ENCODE results near the gene FBH1. TPM values are rescaled to one million over a fixed set of nuclear protein-coding genes. Genes with fewer than 3 reads are reported as not detected.
"Not testable (repeated sequence)": the region's sequence is repeated elsewhere in the genome, so short reads cannot be mapped to it uniquely, and the experiment has no call there.

FBH1 gene
- total RNA-seq, 1 experiment from 2014 or later = 61.9 TPM

DNA sequence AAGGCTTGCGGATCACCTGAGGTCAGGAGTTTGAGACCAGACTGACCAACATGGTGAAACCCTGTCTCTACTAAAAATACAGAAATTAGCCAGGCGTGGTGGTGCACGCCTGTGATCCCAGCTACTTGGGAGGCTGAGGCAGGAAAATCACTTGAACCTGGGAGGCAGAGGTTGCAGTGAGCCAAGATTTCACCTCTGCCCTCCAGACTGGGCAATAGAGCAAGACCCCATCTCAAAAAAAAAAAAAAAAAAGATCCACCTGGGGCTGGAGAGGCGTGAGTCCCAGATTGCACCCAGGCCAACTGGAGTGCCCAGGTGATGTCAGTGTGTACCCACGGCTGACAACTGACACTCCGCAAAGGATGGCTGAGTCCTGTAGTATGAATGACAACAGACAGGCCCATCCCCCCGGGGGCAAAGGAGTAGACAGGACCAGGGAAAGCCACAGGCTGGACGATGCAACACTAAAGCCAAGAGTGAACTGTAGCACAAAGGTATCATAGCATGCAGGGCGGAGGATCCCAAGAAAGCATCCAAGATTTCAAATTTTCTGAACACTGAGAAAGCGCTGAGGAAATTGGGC is 72.4 kb downstream of the FBH1 start:
- H3K9ac ChIP-seq (ENCODE audit: low read length); H3K4me2 ChIP-seq (ENCODE audit: low read depth, low read length, poor library complexity, severe bottlenecking); H3K4me1 ChIP-seq (ENCODE audit: low read length); H3K9me3 ChIP-seq (ENCODE audit: low read length); H2AFZ ChIP-seq (ENCODE audit: low read length); H3K4me3 ChIP-seq (ENCODE audit: low read length); DNase-seq; H3K27ac ChIP-seq (ENCODE audit: low read length); H3K79me2 ChIP-seq (ENCODE audit: low read length); H3K27me3 ChIP-seq (ENCODE audit: low read length); H4K20me1 ChIP-seq (ENCODE audit: insufficient read depth, low read depth, low read length); H3K36me3 ChIP-seq (ENCODE audit: insufficient read depth, low read length); H3K9me2 ChIP-seq (replicated peaks; ENCODE audit: insufficient read depth, low read length): not testable (repeated sequence)

- Histone ChIP-seq H4K20me1 (ENCODE audit: insufficient read depth, low read depth, low read length) (no peaks in the 10 kb centered on the region), H3K36me3 (ENCODE audit: insufficient read depth, low read length) (no peaks in the 10 kb centered on the region), H3K9me2 (replicated peaks; ENCODE audit: insufficient read depth, low read length) (no peaks in the 10 kb centered on the region)
Measured at GRCh38 chr10:5963071-5963470, 73.0 kb downstream of the FBH1 start.

GRCh38 chr10:5963591-5963990 is 73.5 kb downstream of the FBH1 start:
- Histone ChIP-seq H3K4me3 (ENCODE audit: low read length) (no peak overlapping the region), H4K20me1 (ENCODE audit: insufficient read depth, low read depth, low read length) (no peaks in the 10 kb centered on the region), H3K4me1 (ENCODE audit: low read length) (no peaks in the 10 kb centered on the region), H3K79me2 (ENCODE audit: low read length) (no peaks in the 10 kb centered on the region), H3K9ac (ENCODE audit: low read length) (no peak overlapping the region), H3K4me2 (ENCODE audit: low read depth, low read length, poor library complexity, severe bottlenecking) (no peak overlapping the region), H3K27ac (ENCODE audit: low read length) (no peak overlapping the region), H3K27me3 (ENCODE audit: low read length) (no peaks in the 10 kb centered on the region), H3K36me3 (ENCODE audit: insufficient read depth, low read length) (no peaks in the 10 kb centered on the region), H3K9me3 (ENCODE audit: low read length) (no peaks in the 10 kb centered on the region), H2AFZ (ENCODE audit: low read length) (no peak overlapping the region), H3K9me2 (replicated peaks; ENCODE audit: insufficient read depth, low read length) (no peaks in the 10 kb centered on the region)
- no peak for DNase-seq

More at GRCh38 chr10:5963071-5963470, 73.0 kb downstream of the FBH1 start:
- no peak overlapping the region for H3K27ac ChIP-seq (ENCODE audit: low read length)
- no peaks in the 10 kb centered on the region for H3K79me2 ChIP-seq (ENCODE audit: low read length)
- H3K4me1 ChIP-seq (ENCODE audit: low read length) = no peaks in the 10 kb centered on the region
- no peak overlapping the region for H3K4me3 ChIP-seq (ENCODE audit: low read length)
- H3K4me2 ChIP-seq (ENCODE audit: low read depth, low read length, poor library complexity, severe bottlenecking) = no peak overlapping the region
- no peak for DNase-seq
- no peaks in the 10 kb centered on the region for H3K9me3 ChIP-seq (ENCODE audit: low read length)
- no peaks in the 10 kb centered on the region for H3K27me3 ChIP-seq (ENCODE audit: low read length)
- H2AFZ ChIP-seq (ENCODE audit: low read length) = no peak overlapping the region
- H3K9ac ChIP-seq (ENCODE audit: low read length) = no peak overlapping the region

DNA sequence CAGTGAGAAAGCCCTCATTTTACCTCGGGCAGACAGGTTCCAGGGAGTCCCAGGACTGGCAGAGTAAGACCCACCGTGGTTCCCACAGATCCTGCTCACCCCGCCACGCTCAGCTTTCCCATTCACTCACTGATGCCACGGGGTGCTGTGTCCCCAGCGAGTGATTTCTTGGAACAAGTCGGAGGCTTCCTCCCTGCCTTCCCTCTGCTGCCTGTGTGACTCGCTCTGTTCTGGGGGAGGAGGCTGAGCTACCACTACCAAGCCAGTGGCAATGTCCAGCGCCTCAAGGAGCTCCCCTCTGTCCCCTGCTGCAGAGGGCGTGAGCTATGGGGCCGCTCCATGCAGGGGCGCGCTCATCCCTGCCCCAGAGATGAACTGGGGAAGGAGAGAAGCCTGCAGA is 74.7 kb downstream of the FBH1 start:
- no peak overlapping the region for H3K9ac ChIP-seq (ENCODE audit: low read length)
- H3K4me1 ChIP-seq (ENCODE audit: low read length) = no peaks in the 10 kb centered on the region
- no peaks in the 10 kb centered on the region for H3K27me3 ChIP-seq (ENCODE audit: low read length)
- no peaks in the 10 kb centered on the region for H3K9me3 ChIP-seq (ENCODE audit: low read length)
- no peak overlapping the region for H3K4me3 ChIP-seq (ENCODE audit: low read length)
- H2AFZ ChIP-seq (ENCODE audit: low read length) = no peak overlapping the region
- no peaks in the 10 kb centered on the region for H4K20me1 ChIP-seq (ENCODE audit: insufficient read depth, low read depth, low read length)
- no peaks in the 10 kb centered on the region for H3K36me3 ChIP-seq (ENCODE audit: insufficient read depth, low read length)
- no peak for DNase-seq
- H3K4me2 ChIP-seq (ENCODE audit: low read depth, low read length, poor library complexity, severe bottlenecking) = no peak overlapping the region
- no peaks in the 10 kb centered on the region for H3K9me2 ChIP-seq (replicated peaks; ENCODE audit: insufficient read depth, low read length)
- H3K79me2 ChIP-seq (ENCODE audit: low read length) = no peaks in the 10 kb centered on the region
- H3K27ac ChIP-seq (ENCODE audit: low read length) = no peak overlapping the region

DNA sequence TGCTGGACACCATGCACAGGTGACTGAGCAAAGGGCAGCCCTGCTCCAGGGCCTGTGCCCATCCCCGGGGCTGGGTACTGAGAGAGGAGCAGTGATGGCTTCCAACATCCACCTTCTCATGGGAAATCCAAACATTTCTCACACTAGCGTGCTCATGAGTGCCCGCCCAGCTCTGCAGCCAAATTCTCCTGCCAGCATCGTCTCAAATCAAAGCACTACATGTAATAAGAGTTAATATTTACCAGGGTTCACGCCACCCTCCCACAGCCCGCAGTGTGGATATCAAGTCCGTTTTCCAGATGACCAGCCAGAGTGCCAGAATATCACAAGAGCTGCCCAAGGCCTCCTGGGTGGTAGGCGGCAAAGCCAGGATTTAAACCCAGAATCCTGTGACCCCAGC is 75.2 kb downstream of the FBH1 start:
- no peak overlapping the region for H3K4me3 ChIP-seq (ENCODE audit: low read length)
- no peak overlapping the region for H3K27ac ChIP-seq (ENCODE audit: low read length)
- no peak overlapping the region for H2AFZ ChIP-seq (ENCODE audit: low read length)
- H3K4me2 ChIP-seq (ENCODE audit: low read depth, low read length, poor library complexity, severe bottlenecking) = no peak overlapping the region
- no peaks in the 10 kb centered on the region for H4K20me1 ChIP-seq (ENCODE audit: insufficient read depth, low read depth, low read length)
- no peaks in the 10 kb centered on the region for H3K79me2 ChIP-seq (ENCODE audit: low read length)
- no peaks in the 10 kb centered on the region for H3K36me3 ChIP-seq (ENCODE audit: insufficient read depth, low read length)
- H3K4me1 ChIP-seq (ENCODE audit: low read length) = no peaks in the 10 kb centered on the region
- no peaks in the 10 kb centered on the region for H3K9me3 ChIP-seq (ENCODE audit: low read length)
- no peaks in the 10 kb centered on the region for H3K9me2 ChIP-seq (replicated peaks; ENCODE audit: insufficient read depth, low read length)
- DNase-seq = no peak
- no peaks in the 10 kb centered on the region for H3K27me3 ChIP-seq (ENCODE audit: low read length)
- H3K9ac ChIP-seq (ENCODE audit: low read length) = no peak overlapping the region

- Histone ChIP-seq H4K20me1 (ENCODE audit: insufficient read depth, low read depth, low read length) (no peaks in the 10 kb centered on the region), H3K4me1 (ENCODE audit: low read length) (no peaks in the 10 kb centered on the region), H3K27me3 (ENCODE audit: low read length) (no peaks in the 10 kb centered on the region), H3K27ac (ENCODE audit: low read length) (no peak overlapping the region), H3K9me2 (replicated peaks; ENCODE audit: insufficient read depth, low read length) (no peaks in the 10 kb centered on the region), H3K9me3 (ENCODE audit: low read length) (no peaks in the 10 kb centered on the region), H3K36me3 (ENCODE audit: insufficient read depth, low read length) (no peaks in the 10 kb centered on the region), H3K79me2 (ENCODE audit: low read length) (no peaks in the 10 kb centered on the region), H3K9ac (ENCODE audit: low read length) (no peak overlapping the region), H3K4me2 (ENCODE audit: low read depth, low read length, poor library complexity, severe bottlenecking) (no peak overlapping the region), H2AFZ (ENCODE audit: low read length) (no peak overlapping the region), H3K4me3 (ENCODE audit: low read length) (no peak overlapping the region)
- DNase-seq = no peak
Measured at GRCh38 chr10:5968037-5968680, 78.1 kb downstream of the FBH1 start.

DNA sequence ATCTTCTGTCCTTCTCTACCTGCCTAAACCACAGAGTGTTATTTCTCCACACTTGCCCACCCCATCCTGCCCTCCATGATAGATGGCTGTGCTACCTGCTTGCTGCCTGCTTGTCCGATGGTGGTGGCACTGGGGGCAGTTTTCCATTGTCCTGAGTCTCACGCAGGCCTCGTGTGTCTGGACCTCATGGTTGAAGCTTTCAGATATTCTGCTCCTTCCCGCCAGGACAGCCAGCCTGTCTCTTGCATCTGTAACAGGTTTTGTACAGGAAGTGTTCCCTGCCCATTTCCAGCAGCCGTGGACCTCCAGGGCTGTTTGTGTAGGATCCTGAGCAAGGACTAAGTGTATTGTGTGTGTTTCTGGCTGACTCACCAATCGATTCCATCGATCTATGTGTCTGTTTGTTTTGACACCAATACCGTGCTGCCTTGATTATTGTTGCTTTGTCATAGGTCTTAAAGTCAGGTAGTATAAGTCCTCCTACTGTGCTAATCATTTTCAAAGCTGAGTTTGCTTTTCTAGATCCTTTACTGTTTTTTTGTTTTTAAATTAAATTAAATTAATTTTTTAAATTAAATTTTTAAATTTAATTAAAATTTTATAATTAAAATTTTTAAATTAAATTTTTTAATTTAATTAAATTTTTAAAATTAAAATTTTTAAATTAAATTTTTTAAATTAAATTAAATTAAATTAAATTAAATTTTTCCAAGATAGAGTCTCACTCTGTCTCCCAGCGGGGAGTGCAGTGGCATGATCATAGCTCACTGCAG is 78.8 kb downstream of the FBH1 start:
- no peaks in the 10 kb centered on the region for H3K9me2 ChIP-seq (replicated peaks; ENCODE audit: insufficient read depth, low read length)
- H3K4me2 ChIP-seq (ENCODE audit: low read depth, low read length, poor library complexity, severe bottlenecking) = no peak overlapping the region
- H3K27me3 ChIP-seq (ENCODE audit: low read length) = no peaks in the 10 kb centered on the region
- DNase-seq = no peak
- H3K27ac ChIP-seq (ENCODE audit: low read length) = no peak overlapping the region
- H3K9ac ChIP-seq (ENCODE audit: low read length) = no peak overlapping the region
- no peaks in the 10 kb centered on the region for H3K9me3 ChIP-seq (ENCODE audit: low read length)
- H3K4me1 ChIP-seq (ENCODE audit: low read length) = no peaks in the 10 kb centered on the region
- no peaks in the 10 kb centered on the region for H4K20me1 ChIP-seq (ENCODE audit: insufficient read depth, low read depth, low read length)
- no peak overlapping the region for H2AFZ ChIP-seq (ENCODE audit: low read length)
- no peak overlapping the region for H3K4me3 ChIP-seq (ENCODE audit: low read length)
- H3K36me3 ChIP-seq (ENCODE audit: insufficient read depth, low read length) = no peaks in the 10 kb centered on the region
- H3K79me2 ChIP-seq (ENCODE audit: low read length) = no peaks in the 10 kb centered on the region

GRCh38 chr10:5970066-5970465 is 80.0 kb downstream of the FBH1 start:
- Histone ChIP-seq H4K20me1 (ENCODE audit: insufficient read depth, low read depth, low read length) (no peaks in the 10 kb centered on the region), H2AFZ (ENCODE audit: low read length) (no peak overlapping the region), H3K27me3 (ENCODE audit: low read length) (no peaks in the 10 kb centered on the region), H3K9me3 (ENCODE audit: low read length) (no peaks in the 10 kb centered on the region), H3K4me3 (ENCODE audit: low read length) (no peak overlapping the region), H3K9ac (ENCODE audit: low read length) (no peak overlapping the region), H3K27ac (ENCODE audit: low read length) (no peak overlapping the region), H3K4me1 (ENCODE audit: low read length) (no peaks in the 10 kb centered on the region), H3K36me3 (ENCODE audit: insufficient read depth, low read length) (no peaks in the 10 kb centered on the region), H3K79me2 (ENCODE audit: low read length) (no peaks in the 10 kb centered on the region), H3K9me2 (replicated peaks; ENCODE audit: insufficient read depth, low read length) (no peaks in the 10 kb centered on the region), H3K4me2 (ENCODE audit: low read depth, low read length, poor library complexity, severe bottlenecking) (no peak overlapping the region)
- DNase-seq = no peak

Measured in Karpas-422 (cell line).